AG04450 (cell line): Measurements from ENCODE around the gene FBXW5. TPM values are rescaled to one million over a fixed set of nuclear protein-coding genes. Genes with fewer than 3 reads are reported as not detected.
A peak's percentile ranks its signal among the peaks of the same experiment; 100 is the strongest.

ENCODE experiments used
- CTCF ChIA-PET: fragments of 300-600, 350-600 bp; formaldehyde crosslinking; extraction: SDS; loops from one replicate; lab custom pipeline; 2022; ENCODE audit warnings: antibody characterized with exemption, inconsistent platforms; lab: Charles Lee
- POLR2A ChIA-PET: fragments of 350-600 bp; formaldehyde crosslinking; extraction: SDS; loops from one replicate; lab custom pipeline; 2021; ENCODE audit warnings: antibody characterized with exemption, inconsistent platforms; lab: Yijun Ruan, JAX
- DNase-seq: peaks from one replicate; pipeline ENCODE4 v3.0.0-alpha.2; 2011; ENCODE audit warnings: low read depth, low spot score
- H3K27ac ChIP-seq: one replicate; pipeline ENCODE4 v1.5.1; 2012; ENCODE audit warnings: low read depth, low read length, control low read depth
- H3K27me3 ChIP-seq: one replicate; pipeline ENCODE4 v1.6.0; 2012; ENCODE audit warnings: low read length; ENCODE audit not compliant: control insufficient read depth, insufficient read depth
- H3K4me3 ChIP-seq: 2 replicates; pipeline ENCODE4 v1.5.1; 2011; ENCODE audit warnings: mild to moderate bottlenecking, low read depth, low read length, control low read depth
- H3K9me3 ChIP-seq: 2 replicates; pipeline ENCODE4 v1.5.1; 2012; ENCODE audit warnings: low read length; ENCODE audit not compliant: control insufficient read depth, insufficient read depth
- CTCF ChIP-seq: IDR thresholded peaks from 2 replicates; pipeline ENCODE4 v1.5.1; 2011; ENCODE audit warnings: low read depth, low read length, control low read depth, inconsistent platforms
- polyA minus RNA-seq: library from RNA; depleted of rRNA, polyadenylated mRNA; stranded (reverse); fragments of >200 nt; gene quantifications from 2 replicates; pipeline ENCODE4 v1.2.3, GENCODE V29; 2011; rRNA and poly(A)+ RNA removed
- polyA plus RNA-seq: library from polyadenylated mRNA; depleted of rRNA; stranded (reverse); fragments of >200 nt; gene quantifications from 2 replicates; pipeline ENCODE4 v1.2.3, GENCODE V29; 2011; rRNA removed

FBXW5 gene
- polyA plus RNA-seq (31.2 and 46.4 TPM in 2 replicates), polyA minus RNA-seq (44.6 and 69.4 TPM in 2 replicates)

GRCh38 chr9:136944519-136945332 is at the start of gene FBXW5, which contains the start of gene C8G:
Gene FBXW5 (minus strand): TSS chr9:136944738. CDS start chr9:136944083, 655 bp downstream.
Gene C8G (plus strand): TSS chr9:136945243. CDS start chr9:136945321, 78 bp downstream.
- peak; percentile 86 for TF ChIP-seq CTCF
- ChIA-PET CTCF (interaction anchor here (0.5 to 4.0 kb wide), 5 partner anchors 35 to 265 kb away, joined by 3 to 105 read pairs (median 3); partner anchors contain the start of gene TRAF2), POLR2A (interaction anchor here (1.0 kb wide), 1 partner anchor 63 kb away, joined by 3 read pairs; no protein-coding TSS in a partner anchor)
- no peaks in the 10 kb centered on the region for H3K27me3 ChIP-seq
- peaks cover 16% of the 10 kb centered on the region; the same call in 1 of the 2 replicates for H3K9me3 ChIP-seq
- peak within 1 kb of the TSS; percentile 61 for H3K27ac ChIP-seq
- peak; percentile 74 for DNase-seq
- H3K4me3 ChIP-seq: peak within 1 kb of the TSS; percentile 78

- ChIA-PET CTCF (interaction anchor here (1.5 to 2.8 kb wide), 2 partner anchors 37 to 43 kb away, joined by 3 to 11 read pairs; no protein-coding TSS in a partner anchor), POLR2A (interaction anchor here (1.1 kb wide), 1 partner anchor 284 kb away, joined by 3 read pairs; no protein-coding TSS in a partner anchor)
- DNase-seq: no peak
- Histone ChIP-seq H3K4me3 (peak overlapping the region; percentile 74), H3K27ac (no peak overlapping the region), H3K27me3 (peaks cover 4% of the 10 kb centered on the region), H3K9me3 (peaks cover 12% of the 10 kb centered on the region)
- TF ChIP-seq CTCF: no peak
Observed at GRCh38 chr9:136992819-136993369, 48.4 kb upstream of the FBXW5 start.

GRCh38 chr9:136991993-136992818 is 47.7 kb upstream of the FBXW5 start, which contains the start of gene PAXX:
Gene PAXX (plus strand): TSS chr9:136992422. CDS start chr9:136992444, 22 bp downstream.
- no peak within 1 kb of the TSS for H3K27ac ChIP-seq
- H3K4me3 ChIP-seq: peak within 1 kb of the TSS; percentile 74
- peaks cover 12% of the 10 kb centered on the region for H3K9me3 ChIP-seq
- POLR2A ChIA-PET: interaction anchor here (0.6 to 1.1 kb wide), 4 partner anchors 8 to 284 kb away, joined by 3 to 4 read pairs (median 3); partner anchors contain the start of gene EDF1
- peaks cover 6% of the 10 kb centered on the region for H3K27me3 ChIP-seq
- peak; percentile 57 for DNase-seq
- CTCF ChIA-PET: interaction anchor here (0.6 to 2.8 kb wide), 4 partner anchors 37 to 72 kb away, joined by 3 to 11 read pairs (median 3); no protein-coding TSS in a partner anchor
- TF ChIP-seq CTCF: no peak

- no peak for TF ChIP-seq CTCF
- ChIA-PET CTCF (no interaction called here), POLR2A (no interaction called here)
- Histone ChIP-seq H3K27me3 (peaks cover 17% of the 10 kb centered on the region), H3K4me3 (no peak overlapping the region), H3K9me3 (peaks cover 12% of the 10 kb centered on the region), H3K27ac (no peak overlapping the region)
- no peak for DNase-seq
Observed at GRCh38 chr9:136990242-136990911, 45.8 kb upstream of the FBXW5 start.
